ENCODE results near the gene UGDH. TPM values are rescaled to one million over a fixed set of nuclear protein-coding genes. Genes with fewer than 3 reads are reported as not detected.

Gene UGDH
- total RNA-seq, 1 experiment from 2014 or later, result 50.9 TPM

GRCh38 chr4:39476187-39476895, 50.9 kb downstream of the UGDH start:
- no TSS peak for BruUV-seq (replicated peaks)
- Mint-ChIP-seq H3K27me3 (ENCODE audit: insufficient read depth, unreplicated experiment) (no peaks in the 10 kb centered on the region), H3K36me3 (ENCODE audit: insufficient read depth, unreplicated experiment) (peaks cover 57% of the 10 kb centered on the region), H3K9me3 (ENCODE audit: unreplicated experiment) (no peaks in the 10 kb centered on the region), H3K27ac (ENCODE audit: low read depth, unreplicated experiment) (no peak overlapping the region), H3K4me1 (ENCODE audit: insufficient read depth, unreplicated experiment) (peaks cover 8% of the 10 kb centered on the region), H3K4me3 (ENCODE audit: unreplicated experiment) (no peak overlapping the region)
- TF ChIP-seq CTCF (IDR thresholded peaks at IDR 0.05; ENCODE audit: unreplicated experiment), result no peak
- POLR2A ChIA-PET, result interaction anchor here (0.5 kb wide), 1 partner anchor 222 kb away, joined by 3 read pairs; no protein-coding TSS in a partner anchor
- CTCF ChIA-PET, result interaction anchor here (0.6 kb wide), 1 partner anchor 211 kb away, joined by 3 read pairs; no protein-coding TSS in a partner anchor
- no peak for DNase-seq (ENCODE audit: unreplicated experiment)
- intact Hi-C loops (cut with micrococcal nuclease), result no loop called here

- no peak for TF ChIP-seq CTCF (IDR thresholded peaks at IDR 0.05; ENCODE audit: unreplicated experiment)
- BruUV-seq (replicated peaks), result no TSS peak
- H3K27me3 Mint-ChIP-seq (ENCODE audit: insufficient read depth, unreplicated experiment), result no peaks in the 10 kb centered on the region
- H3K36me3 Mint-ChIP-seq (ENCODE audit: insufficient read depth, unreplicated experiment), result peaks cover 79% of the 10 kb centered on the region
- ChIA-PET POLR2A (interaction anchor here (0.6 to 3.8 kb wide), 7 partner anchors 12 to 309 kb away, joined by 3 to 18 read pairs (median 3); partner anchors contain the start of genes LIAS, RPL9, SMIM14 and UGDH), CTCF (interaction anchor here (0.5 to 2.1 kb wide), 5 partner anchors 15 to 342 kb away, joined by 3 to 9 read pairs (median 3); partner anchors contain the start of gene UGDH)
- peak; percentile 36 for DNase-seq (ENCODE audit: unreplicated experiment)
- no peaks in the 10 kb centered on the region for H3K9me3 Mint-ChIP-seq (ENCODE audit: unreplicated experiment)
- H3K4me3 Mint-ChIP-seq (ENCODE audit: unreplicated experiment), result no peak overlapping the region
- H3K27ac Mint-ChIP-seq (ENCODE audit: low read depth, unreplicated experiment), result no peak overlapping the region
- peaks cover 8% of the 10 kb centered on the region for H3K4me1 Mint-ChIP-seq (ENCODE audit: insufficient read depth, unreplicated experiment)
- intact Hi-C loops (cut with micrococcal nuclease), result no loop called here
These were observed 54.8 kb downstream of the UGDH start for GRCh38 chr4:39472396-39472795.

GRCh38 chr4:39470402-39470801, 56.8 kb downstream of the UGDH start:
- Mint-ChIP-seq H3K27me3 (ENCODE audit: insufficient read depth, unreplicated experiment) (no peaks in the 10 kb centered on the region), H3K4me3 (ENCODE audit: unreplicated experiment) (no peak overlapping the region), H3K9me3 (ENCODE audit: unreplicated experiment) (no peaks in the 10 kb centered on the region), H3K36me3 (ENCODE audit: insufficient read depth, unreplicated experiment) (peaks cover 70% of the 10 kb centered on the region), H3K27ac (ENCODE audit: low read depth, unreplicated experiment) (no peak overlapping the region), H3K4me1 (ENCODE audit: insufficient read depth, unreplicated experiment) (peaks cover 13% of the 10 kb centered on the region)
- ChIA-PET POLR2A (interaction anchor here (2.6 to 3.8 kb wide), 2 partner anchors 12 to 57 kb away, joined by 5 to 18 read pairs; partner anchors contain the start of genes LIAS, RPL9 and UGDH), CTCF (interaction anchor here (0.6 to 2.3 kb wide), 3 partner anchors 54 to 505 kb away, joined by 3 to 9 read pairs (median 6); no protein-coding TSS in a partner anchor)
- intact Hi-C loops (cut with micrococcal nuclease), result no loop called here
- BruUV-seq (replicated peaks), result no TSS peak
- DNase-seq (ENCODE audit: unreplicated experiment), result no peak
- TF ChIP-seq CTCF (IDR thresholded peaks at IDR 0.05; ENCODE audit: unreplicated experiment), result no peak

GRCh38 chr4:39469429-39470077, 57.7 kb downstream of the UGDH start:
- H3K36me3 Mint-ChIP-seq (ENCODE audit: insufficient read depth, unreplicated experiment), result peaks cover 70% of the 10 kb centered on the region
- BruUV-seq (replicated peaks), result no TSS peak
- TF ChIP-seq CTCF (IDR thresholded peaks at IDR 0.05; ENCODE audit: unreplicated experiment), result peak; percentile 71
- H3K27ac Mint-ChIP-seq (ENCODE audit: low read depth, unreplicated experiment), result no peak overlapping the region
- POLR2A ChIA-PET, result interaction anchor here (0.7 to 2.3 kb wide), 10 partner anchors 10 to 587 kb away, joined by 3 to 35 read pairs (median 3); partner anchors contain the start of genes LIAS, N4BP2, RFC1 and RPL9
- peak; percentile 80 for DNase-seq (ENCODE audit: unreplicated experiment)
- CTCF ChIA-PET, result interaction anchor here (0.6 to 2.3 kb wide), 22 partner anchors 10 to 710 kb away, joined by 3 to 19 read pairs (median 4); partner anchors contain the start of gene LIAS
- no peaks in the 10 kb centered on the region for H3K9me3 Mint-ChIP-seq (ENCODE audit: unreplicated experiment)
- no peaks in the 10 kb centered on the region for H3K27me3 Mint-ChIP-seq (ENCODE audit: insufficient read depth, unreplicated experiment)
- intact Hi-C loops (cut with micrococcal nuclease), result loop anchor here (1.0 to 5.0 kb wide), 6 partner anchors 58 to 507 kb away; partner anchors contain the start of genes SMIM14, UBE2K and UGDH
- H3K4me1 Mint-ChIP-seq (ENCODE audit: insufficient read depth, unreplicated experiment), result peaks cover 13% of the 10 kb centered on the region
- no peak overlapping the region for H3K4me3 Mint-ChIP-seq (ENCODE audit: unreplicated experiment)
